ENCODE measurements around the gene ANKMY1.

The ANKMY1 gene

DNA sequence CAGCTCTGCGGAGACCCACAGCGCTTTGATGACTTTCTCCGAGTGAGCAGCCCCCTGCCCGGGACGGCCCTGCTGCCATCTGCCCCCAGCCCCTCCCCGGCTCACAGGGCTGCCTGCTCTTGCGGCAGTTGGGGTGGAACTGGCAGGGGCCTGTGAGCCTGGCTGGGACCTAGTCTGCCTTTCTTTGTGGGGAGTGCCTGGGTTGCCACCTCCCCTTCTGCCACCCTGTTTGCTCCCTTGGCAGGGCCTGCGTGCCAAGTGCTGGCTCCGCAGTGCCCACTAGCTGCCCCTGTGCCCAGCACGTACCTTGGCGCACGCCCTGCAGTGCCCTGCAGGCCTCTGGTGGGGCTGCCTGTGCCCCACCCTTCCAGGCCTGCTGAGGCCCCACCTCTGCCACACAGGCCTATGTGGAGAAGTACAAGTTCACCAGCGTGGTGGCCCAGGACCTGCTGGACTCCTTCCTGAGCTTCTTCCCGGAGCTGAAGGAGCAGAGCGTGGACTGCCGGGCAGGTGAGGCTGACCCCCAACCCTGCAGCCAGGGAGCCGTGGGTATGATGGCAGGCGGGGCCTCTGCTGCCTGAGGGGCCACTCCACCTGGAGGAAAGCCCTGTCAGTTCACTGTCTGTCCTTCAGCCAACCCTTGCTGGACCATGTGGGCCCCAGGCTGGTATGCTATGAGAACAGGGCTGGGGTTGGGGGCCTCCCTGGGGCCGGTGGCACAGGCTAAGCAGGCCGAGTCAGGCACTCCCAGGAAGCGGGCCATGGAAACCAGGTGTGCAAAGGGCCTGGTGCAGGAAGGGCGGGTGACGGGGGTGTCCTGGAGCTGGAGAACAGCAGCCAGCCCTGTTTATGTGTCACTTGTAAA, 17.5 kb upstream of the ANKMY1 start:
- no peak for TF ChIP-seq ZFX (IDR thresholded peaks at IDR 0.05; ENCODE audit: borderline replicate concordance)
- TF ChIP-seq, protein P1, sequence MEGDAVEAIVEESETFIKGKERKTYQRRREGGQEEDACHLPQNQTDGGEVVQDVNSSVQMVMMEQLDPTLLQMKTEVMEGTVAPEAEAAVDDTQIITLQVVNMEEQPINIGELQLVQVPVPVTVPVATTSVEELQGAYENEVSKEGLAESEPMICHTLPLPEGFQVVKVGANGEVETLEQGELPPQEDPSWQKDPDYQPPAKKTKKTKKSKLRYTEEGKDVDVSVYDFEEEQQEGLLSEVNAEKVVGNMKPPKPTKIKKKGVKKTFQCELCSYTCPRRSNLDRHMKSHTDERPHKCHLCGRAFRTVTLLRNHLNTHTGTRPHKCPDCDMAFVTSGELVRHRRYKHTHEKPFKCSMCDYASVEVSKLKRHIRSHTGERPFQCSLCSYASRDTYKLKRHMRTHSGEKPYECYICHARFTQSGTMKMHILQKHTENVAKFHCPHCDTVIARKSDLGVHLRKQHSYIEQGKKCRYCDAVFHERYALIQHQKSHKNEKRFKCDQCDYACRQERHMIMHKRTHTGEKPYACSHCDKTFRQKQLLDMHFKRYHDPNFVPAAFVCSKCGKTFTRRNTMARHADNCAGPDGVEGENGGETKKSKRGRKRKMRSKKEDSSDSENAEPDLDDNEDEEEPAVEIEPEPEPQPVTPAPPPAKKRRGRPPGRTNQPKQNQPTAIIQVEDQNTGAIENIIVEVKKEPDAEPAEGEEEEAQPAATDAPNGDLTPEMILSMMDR (IDR thresholded peaks at IDR 0.05), result no peak
- H3K27ac ChIP-seq, result no peak overlapping the region

DNA sequence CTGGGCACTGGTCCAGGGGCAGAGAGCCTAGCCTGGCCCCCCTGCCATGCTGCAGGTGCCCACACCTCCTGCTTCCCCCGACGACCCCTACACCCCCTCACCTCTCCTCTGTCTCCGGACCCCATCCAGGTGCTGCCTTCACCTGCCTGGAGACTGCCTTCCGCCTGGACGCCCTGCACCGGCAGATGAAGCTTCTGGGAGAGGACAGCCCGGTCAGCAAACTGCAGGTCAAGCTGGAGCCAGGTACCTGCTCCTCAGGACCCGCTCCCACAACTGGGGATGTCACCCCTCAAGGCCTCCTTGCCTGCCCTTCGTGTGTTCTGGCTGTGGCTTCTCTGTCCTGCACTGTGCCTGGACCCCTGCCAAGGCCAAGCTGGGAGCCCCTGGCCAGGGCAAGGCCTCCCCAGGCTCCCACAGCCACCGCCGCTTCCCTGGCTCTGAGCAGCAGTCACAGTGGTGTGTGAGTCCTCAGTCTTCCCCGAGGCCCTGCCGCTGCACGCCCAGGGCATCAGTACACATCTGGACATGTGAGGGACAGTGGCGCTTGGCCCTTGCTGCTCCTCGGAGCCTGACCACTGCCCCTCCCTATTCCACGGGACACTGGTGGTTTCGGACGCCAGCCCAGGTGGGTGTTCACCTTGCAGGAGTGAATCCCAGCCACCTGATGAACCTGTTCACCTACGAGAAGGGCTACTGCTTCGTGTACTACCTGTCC, 16.8 kb upstream of the ANKMY1 start:
- no peak overlapping the region for H3K27ac ChIP-seq
- TF ChIP-seq ZFX (IDR thresholded peaks at IDR 0.05; ENCODE audit: borderline replicate concordance), result no peak
- TF ChIP-seq, protein P1 (IDR thresholded peaks at IDR 0.05), result no peak

DNA sequence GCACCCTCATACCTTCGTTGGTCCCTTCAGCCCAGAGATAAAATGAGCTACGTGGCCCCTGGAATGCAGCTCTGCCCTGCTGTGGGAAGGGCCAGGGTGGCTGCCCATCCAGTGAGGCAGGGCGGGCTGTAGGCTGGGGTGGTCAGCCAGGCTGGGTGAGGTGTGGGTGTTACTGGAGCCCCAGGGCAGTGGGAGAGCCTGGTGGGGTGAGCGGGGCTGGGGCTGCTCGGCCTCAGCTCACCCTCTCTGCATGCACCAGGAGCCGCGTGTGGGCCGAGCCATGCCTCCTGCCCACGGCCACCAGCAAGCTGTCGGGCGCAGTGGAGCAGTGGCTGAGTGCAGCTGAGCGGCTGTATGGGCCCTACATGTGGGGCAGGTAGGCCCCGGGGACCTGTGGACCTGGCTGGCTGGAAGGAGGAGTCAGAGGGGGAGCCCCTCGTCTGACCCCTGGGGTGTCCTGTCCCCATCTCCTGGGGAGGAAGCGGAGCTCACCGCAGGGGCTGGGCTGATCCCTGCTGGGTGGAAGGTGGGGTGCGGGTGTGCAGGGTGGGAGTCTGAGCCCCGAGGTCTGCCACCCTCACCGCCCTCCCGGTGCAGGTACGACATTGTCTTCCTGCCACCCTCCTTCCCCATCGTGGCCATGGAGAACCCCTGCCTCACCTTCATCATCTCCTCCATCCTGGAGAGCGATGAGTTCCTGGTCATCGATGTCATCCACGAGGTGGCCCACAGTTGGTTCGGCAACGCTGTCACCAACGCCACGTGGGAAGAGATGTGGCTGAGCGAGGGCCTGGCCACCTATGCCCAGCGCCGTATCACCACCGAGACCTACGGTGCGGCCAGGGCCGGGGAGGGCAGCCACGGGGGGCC, 16.0 kb upstream of the ANKMY1 start:
- TF ChIP-seq, protein P1 (IDR thresholded peaks at IDR 0.05), result no peak
- TF ChIP-seq ZFX (IDR thresholded peaks at IDR 0.05; ENCODE audit: borderline replicate concordance), result no peak
- no peak overlapping the region for H3K27ac ChIP-seq

DNA sequence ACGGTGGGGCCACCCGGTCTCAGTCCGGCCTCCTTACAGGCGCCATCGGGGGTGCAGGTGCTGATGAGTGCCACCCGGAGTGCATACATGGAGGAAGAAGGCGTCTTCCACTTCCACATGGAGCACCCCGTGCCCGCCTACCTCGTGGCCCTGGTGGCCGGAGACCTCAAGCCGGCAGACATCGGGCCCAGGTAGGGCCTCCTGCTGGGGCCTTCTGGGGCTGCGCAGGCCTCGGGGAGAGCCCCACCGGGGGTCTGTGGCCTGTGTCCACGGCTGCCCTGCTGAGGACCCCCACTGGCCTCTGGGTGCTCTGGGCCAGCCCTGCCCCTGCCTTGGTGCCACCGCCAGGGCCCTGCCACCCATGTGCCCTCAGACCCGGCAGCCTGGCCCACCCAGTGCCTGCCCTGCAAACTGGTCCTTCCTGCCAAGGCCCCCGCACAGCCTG, 15.3 kb upstream of the ANKMY1 start:
- no peak overlapping the region for H3K27ac ChIP-seq
- TF ChIP-seq, protein P1 (IDR thresholded peaks at IDR 0.05), result no peak
- no peak for TF ChIP-seq ZFX (IDR thresholded peaks at IDR 0.05; ENCODE audit: borderline replicate concordance)

DNA sequence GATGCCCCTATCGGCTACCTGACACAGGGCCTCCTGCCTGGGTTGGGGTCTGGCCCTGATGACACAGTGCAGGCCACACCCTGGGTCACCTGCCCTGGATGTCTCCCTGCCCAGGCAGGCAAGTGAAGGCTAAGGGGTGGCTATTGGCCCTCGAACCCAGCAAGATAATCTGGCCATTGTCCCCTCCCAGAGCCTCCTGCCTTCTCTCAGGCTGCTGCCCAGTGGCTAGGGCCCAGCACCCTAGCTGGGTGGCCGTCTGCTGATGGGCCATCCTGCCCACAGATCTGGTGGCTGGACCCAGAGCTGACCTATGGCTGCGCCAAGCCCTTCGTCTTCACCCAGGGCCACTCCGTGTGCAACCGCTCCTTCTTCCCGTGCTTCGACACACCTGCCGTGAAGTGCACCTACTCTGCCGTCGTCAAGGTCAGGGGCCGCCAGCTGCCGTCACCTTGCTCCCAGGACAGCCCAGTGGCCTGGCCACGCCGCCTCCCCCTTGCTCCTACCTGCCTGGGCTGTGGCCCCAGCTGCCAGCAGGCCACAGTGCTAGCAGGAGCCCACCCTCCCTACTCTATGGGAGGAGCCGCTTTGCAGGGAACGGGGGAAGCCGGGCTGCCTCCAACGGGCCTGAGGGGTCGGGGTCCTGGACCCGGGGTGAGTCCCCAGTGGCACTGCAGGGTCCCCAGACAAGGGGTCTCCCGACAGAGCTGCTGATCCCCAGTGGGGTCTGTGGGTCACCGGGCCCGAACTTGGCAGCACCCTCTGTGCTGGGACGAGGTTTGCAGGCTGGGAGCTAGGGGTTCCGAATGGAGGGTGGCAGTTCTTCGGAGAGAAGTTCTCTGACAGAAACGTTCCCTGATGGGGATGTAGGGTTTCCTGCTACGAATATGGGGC, 14.6 kb upstream of the ANKMY1 start:
- TF ChIP-seq ZFX (IDR thresholded peaks at IDR 0.05; ENCODE audit: borderline replicate concordance), result no peak
- TF ChIP-seq, protein P1 (IDR thresholded peaks at IDR 0.05), result no peak
- H3K27ac ChIP-seq, result no peak overlapping the region

DNA sequence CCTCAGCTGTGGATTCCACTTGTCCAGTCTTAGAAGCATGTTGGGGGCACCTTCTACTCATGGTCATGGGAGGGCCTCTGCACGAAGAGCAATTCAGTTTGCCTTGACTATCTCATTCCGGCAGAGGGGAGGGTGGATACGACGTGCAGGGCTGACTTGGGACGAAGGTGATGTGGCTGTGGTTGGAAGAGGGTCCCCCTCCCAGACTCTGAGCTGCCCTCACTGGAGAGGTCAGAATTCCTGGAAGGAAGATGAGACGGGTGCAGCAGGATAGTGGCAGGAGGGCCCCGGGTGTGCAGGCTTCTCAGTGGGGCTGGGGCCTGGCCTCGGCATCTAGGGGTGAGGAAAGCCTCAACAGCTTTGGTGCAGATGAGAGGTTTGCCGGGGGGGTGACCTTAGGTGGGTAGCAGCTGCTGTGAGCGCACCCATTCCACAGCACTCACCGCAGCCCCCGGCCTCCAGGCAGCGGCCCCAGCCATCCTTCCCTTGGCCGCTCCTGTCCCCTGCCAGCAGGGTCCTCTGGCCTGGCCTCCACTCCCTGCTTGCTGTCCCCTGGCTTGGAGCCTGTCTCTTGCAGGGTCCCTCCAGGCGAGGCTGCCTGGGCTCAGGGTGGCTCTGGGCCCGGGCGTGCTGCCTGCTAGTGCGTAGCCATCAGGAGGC, 13.7 kb upstream of the ANKMY1 start:
- TF ChIP-seq ZFX (IDR thresholded peaks at IDR 0.05; ENCODE audit: borderline replicate concordance), result no peak
- TF ChIP-seq, protein P1 (IDR thresholded peaks at IDR 0.05), result no peak
- no peak overlapping the region for H3K27ac ChIP-seq

All from 22Rv1 (cell line).